Fibroblast of gingiva (primary cell): ENCODE data around the gene KCND3.

Experiments
- DNase-seq: peaks from one replicate; pipeline ENCODE4 v3.0.0-alpha.2; 2011; ENCODE audit warnings: low read depth

The KCND3 gene

DNA sequence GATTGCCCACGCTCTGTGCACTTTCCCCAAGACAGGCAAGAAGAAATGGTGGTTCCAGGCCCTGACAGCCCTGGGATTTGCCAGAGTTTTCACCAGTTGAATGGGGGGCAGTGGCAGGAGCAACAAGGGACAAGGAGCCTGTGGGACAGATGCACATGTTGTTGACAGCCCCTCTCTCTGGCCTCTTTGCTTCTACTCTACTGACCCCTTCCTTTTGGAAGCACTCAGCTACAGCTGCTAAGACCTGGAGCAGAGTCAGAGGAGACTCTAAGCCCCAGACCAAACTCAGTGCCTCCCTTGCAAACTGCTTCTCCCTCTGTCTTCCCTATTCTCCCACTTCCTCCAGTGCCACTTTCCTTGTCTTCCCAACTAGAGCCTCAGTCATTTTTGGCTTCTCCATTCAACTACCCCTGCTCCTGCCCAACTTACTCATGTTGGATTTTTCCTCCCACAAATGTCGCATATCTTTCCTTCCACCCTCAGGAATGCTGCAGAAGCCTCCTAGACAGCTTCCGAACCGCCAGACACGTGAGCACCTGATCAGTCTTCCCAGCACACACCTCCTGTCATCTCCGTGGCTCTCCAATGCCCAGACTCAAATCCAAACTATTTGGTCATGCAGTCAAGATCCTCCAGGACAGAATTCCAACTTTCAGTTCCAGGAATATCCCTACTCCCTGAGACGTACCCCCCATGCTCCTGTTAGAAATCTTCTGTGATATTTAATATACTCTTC, 259.4 kb downstream of the KCND3 start:
- no peak for DNase-seq

DNA sequence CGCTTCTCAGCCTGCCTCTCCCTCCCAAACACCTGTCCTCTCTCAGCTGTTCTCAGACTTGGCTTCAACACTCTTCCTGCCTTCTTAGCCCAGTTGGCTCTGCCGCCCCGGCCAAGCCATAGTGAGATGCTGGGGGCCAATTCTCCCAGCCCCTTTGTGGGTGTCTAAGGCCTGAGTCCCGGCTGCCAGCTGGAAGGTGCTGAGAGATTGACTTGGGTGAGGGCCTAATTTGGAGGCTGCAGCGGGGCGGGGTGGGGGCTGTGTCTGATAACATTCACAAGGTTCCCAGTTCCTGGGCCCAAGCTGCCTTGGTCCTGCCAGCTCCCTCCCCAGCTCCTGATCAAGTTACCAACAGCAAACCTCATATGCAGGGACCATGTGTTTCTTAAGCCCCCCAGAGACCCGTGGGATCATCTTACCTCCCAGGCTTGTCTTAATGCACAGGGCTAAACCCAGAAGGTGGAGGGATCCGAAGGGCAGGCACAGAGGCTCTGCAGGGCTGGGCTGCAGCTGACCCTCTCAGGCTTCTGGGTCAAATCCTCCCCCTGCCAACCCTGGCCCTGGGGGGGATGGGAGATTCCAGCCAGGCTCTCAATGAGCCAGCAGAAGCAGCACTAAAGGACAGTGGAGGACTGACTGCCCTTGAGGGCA, 260.1 kb downstream of the KCND3 start:
- no peak for DNase-seq

DNA sequence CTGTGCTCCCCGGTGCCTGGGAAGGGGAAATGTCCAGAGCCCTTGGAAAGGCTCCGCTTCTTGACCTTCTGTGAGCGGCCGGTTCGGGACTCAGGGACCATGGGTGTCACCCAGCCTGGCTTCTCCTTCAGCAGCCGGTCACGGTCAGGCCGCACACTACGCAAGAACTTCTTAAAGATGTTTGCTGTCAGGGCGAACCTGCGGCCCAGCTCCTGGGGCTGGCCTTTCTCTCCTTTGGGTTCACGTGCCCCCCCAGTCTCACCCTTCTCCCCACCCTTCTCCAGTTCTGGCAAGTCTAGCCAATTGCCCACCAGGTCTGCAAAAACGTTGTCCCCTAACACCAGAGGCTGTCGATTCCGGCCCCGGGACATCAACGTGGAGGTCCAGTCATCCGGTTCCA, 262.4 kb downstream of the KCND3 start:
- DNase-seq: no peak

DNA sequence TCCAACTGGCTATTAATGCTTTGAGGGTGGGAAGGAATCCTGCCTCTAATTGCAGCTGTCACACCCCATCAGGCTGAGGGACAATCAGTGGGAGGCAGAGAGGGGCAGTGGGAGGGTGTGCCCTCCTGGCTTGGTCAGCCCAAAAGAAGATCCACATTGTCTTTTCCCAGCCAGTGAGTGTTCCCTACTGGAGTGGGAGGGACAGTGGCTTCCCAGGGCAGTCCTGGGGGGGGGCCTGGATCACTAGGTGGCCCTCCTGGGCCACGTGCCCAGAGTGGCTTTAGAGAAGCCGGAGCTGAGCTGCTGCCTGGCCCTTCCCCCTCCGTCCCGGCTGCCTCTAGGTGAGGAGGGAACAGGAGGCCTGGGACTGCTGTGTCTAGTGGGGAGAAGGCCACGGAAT, 264.3 kb downstream of the KCND3 start:
- no peak for DNase-seq

DNA sequence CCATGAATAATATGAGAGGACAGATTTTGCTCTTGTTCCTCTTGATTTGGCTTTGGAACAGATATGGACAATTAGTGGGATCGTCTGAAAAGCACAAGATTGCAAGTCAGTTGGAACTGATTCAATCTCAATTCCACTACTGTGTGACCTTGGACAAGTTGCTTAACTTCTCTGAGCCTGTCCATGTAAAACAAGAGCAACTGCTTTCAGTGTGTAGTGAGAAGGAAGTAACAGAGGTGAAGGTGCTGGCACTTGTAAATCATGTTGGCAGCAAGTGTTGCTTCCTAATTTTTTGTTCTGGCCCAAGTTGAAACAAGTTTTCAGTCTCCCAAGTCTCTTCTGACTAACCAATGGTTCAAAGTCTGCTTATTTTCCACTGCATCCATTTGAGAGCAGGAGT, 265.6 kb downstream of the KCND3 start:
- no peak for DNase-seq

DNA sequence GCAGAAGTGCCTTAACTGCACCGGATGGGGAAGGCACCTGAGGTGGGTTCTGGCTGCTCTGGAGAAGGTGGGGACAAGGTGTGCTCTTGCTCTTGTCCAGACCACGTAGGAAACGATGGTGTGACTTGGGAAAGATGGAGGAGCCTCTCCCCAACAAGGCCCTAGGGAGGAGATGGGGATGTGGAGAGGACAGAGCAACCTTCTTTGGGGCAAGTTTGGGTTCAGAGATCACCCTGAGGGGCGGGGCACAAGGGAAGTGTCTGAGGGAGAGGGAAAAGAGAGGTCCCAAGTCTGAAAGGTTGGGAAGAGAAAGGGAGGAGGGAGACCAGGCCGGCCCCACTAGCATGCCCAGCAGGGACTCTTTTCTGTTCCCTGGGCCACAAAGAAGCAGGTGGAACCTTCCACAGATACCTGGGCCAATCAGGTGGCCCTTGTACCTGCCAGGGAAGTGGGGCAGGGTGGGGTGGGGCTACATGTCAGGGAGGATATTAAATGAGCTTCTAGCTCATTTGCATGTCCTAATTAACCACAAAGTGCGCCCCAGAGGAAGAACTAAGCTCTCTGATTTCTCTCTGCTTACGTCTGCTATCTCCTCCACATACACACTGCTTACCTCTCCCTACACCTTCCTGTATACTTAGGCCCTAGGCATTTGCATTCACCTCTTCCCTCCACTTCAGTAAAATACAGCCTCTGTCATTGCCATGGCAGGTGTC, 266.2 kb downstream of the KCND3 start:
- no peak for DNase-seq

DNA sequence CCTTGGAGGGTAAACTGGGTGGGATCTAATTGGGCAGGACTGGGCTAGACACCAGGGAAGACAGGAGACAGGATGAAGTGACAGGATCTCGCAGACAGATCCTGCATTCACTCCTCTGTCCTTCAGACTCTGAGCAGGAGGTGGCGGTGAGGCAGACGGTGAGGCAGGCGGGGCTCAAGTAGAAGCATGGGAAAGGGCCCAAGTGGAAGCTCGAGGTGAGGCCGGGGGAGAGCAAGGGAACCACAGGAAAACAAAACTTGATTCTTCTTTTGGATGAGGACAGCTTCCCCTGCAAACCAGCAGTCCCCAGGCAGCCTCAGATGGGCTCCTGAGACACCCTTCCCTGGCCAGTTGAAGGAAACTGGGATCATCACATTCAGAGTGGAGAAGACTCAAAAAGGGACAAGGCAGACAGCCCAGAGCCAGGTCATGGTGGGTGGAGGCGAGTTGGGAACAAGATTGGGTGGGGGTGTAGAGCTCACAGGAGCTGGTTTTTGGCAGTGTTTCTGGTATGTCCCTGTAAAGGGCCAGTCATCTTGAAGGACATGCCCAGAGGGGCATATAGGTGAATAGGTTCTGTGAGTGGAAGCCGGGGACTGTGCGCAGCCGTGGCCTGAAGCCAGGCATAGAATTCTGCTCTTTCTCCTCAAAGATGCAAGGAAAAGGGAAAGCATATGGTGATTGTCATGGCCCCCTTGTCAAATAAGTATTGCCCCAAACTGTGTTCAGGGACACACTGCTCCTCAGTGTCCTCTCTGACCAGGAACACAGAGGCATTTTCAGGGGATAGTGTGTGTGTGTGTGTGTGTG, 268.3 kb downstream of the KCND3 start:
- no peak for DNase-seq
